Activated T-cell treated with anti-CD3 and anti-CD28 coated beads, Interleukin-2, amount 50 U/mL, for 48 hours (primary cell): ENCODE data around the gene UBE2V1.
A peak's percentile ranks its signal among the peaks of the same experiment; 100 is the strongest.
"Not testable (repeated sequence)": the region's sequence is repeated elsewhere in the genome, so short reads cannot be mapped to it uniquely, and the experiment has no call there.

Experiments
- DNase-seq, 2 experiments: peaks; one replicate each; pipeline ENCODE4 v3.0.0-alpha.2; 2020

The UBE2V1 gene

GRCh38 chr20:50113420-50114224 is 672 bp upstream of the UBE2V1 start:
- no peak for DNase-seq

GRCh38 chr20:50111829-50112495 is 988 bp downstream of the UBE2V1 start:
- DNase-seq = peak in 1 of 2 experiments; percentile 37

- DNase-seq = peak; percentile 67 to 72
Measured at GRCh38 chr20:50111120-50111828, 1.7 kb downstream of the UBE2V1 start.

- peak; percentile 60 to 66 for DNase-seq
Measured at GRCh38 chr20:50110141-50111047, 2.6 kb downstream of the UBE2V1 start.

DNA sequence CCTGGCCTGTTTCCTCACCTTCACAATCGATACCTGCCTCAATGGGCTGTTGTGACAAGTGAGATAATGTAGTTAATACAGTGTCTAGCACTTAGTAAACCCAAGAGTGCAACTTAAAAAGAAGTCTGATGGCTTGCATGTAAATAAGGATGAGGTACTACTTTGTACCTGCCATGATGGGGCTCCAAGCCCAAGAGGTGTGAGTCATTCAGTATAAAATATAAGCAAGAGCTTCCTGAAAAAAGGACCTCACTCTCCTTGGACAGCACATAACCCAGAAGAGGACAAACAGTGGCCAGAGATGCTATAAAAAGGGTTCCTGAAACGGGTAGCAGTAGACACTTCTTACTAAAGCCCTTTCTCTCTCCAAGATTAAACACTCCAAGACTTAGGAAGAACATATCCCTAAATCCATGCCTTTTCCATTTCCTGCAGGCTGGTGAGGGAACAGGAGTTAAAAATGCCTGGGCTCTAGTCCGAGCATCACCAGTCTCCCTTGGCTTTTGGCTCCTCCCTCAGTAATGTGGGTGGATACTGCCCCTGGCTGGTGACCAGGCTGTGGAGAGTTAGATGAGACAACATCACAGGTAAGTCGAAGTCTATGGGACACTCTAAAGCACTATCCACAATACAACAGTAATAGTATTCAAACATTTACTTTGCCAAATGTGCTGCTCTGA is 4.3 kb downstream of the UBE2V1 start:
- DNase-seq = no peak

GRCh38 chr20:50107796-50108331 is 5.1 kb downstream of the UBE2V1 start:
- no peak for DNase-seq

DNA sequence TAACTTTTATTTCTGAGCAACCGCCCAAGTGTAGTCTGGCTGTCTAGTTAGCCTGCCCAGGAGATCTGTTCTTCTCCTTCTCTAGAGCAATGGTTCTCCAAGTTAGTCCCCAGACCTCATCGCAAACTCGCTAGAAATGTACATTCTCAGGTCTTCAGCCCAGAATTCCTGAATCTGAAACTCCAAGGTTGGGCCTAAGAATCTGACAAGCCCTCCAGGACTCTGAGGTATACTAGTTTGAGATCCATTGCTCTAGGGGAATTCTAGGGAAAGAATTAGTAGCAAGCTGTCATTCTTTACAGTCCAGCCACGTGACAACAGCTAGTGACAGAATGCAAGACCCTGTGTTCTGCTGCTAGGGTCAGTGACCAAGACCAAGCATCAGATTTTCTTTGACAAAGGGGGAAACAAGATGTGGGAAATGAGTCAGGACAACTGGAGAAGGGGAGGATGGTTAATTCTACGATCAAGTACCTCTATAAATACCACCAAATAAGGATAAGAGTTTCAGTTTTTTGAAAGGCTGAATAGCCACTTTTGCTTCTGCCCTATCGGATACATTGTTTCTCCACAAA is 5.8 kb downstream of the UBE2V1 start:
- DNase-seq = no peak

DNA sequence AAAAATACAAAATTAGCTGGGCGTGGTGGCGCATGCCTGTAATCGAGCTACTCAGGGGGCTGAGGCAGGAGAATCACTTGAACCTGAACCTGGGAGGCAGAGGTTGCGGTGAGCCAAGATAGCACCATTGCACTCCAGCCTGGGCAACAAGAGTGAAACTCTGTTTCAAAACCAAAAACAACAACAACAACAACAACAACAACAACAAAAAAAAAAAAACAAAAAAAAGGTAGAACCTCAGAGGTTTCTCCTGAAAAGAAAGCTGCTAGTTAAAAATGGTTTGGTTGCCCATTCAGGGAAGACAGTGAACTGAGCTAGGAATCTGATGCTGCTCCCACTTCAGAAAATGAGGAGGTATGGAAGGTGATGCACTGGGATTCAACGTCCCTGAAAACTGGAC is 6.3 kb downstream of the UBE2V1 start:
- not testable (repeated sequence) for DNase-seq

DNA sequence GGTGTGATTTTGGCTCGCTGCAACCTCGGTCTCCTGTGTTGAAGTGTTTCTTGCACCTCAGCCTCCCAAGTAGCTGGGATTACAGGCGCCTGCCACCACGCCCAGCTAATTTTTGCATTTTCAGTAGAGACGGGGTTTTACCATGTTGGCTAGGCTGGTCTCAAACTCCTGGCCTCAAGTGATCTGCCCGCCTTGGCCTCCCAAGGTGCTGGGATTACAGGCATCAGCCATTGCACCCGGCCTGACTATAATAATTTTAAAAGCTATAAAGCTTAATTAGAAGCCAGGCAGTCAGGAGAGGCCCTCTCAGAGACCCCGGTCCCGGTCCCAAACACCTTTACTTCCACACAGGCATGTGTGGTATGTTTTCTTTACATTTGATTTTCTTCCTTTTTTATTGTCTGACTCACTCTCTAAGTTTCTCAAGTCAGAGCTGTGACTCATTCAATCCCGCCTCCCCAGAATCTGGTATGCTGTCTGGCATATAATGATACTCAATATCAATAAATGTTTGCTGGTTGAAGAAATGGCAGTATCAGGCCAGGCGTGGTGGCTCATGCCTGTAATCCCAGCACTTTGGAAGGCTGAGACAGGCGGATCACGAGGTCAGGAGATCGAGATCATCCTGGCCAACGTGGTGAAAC is 9.4 kb downstream of the UBE2V1 start:
- DNase-seq = peak; percentile 57 to 58

GRCh38 chr20:50102551-50102950 is 10.4 kb downstream of the UBE2V1 start:
- DNase-seq = not testable (repeated sequence)

- DNase-seq = no peak
Measured at GRCh38 chr20:50101887-50102286, 11.1 kb downstream of the UBE2V1 start.

DNA sequence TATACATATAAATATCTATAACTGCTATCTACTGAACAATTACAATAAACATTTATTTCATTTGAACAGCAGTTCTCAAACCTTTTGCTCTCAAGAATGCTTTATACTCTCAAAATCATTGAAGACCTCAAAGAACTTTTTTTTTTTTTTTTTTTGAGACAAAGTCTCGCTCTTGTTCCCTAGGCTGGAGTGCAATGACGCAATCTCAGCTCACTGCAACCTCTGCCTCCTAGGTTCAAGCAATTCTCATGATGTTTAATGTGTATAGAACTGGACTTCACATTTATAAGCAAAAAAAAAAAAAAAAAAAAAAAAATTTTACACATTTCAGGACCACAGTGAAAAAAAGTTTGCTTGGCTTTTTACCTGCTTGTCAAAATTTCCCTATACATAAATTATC is 11.7 kb downstream of the UBE2V1 start:
- DNase-seq = no peak

DNA sequence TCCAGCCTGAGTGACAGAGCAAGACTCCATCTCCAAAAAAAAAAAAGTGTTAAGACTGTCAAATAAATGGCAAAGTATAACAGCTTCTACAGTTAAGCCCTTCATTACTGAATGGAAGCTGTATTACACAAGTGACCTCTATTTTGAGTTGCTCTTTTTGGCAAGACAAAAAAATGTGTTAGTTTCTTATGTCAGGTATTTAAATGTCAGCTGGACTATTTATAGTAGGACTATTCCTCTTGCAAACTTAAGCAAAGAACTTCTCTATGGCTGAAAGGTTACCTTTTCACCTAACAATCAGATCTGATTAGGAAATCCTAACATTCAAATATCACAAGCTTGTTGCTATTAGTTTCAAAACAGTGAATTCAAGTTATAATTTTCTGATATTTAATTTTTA is 12.4 kb downstream of the UBE2V1 start:
- no peak for DNase-seq

GRCh38 chr20:50099565-50099991 is 13.4 kb downstream of the UBE2V1 start:
- no peak for DNase-seq

DNA sequence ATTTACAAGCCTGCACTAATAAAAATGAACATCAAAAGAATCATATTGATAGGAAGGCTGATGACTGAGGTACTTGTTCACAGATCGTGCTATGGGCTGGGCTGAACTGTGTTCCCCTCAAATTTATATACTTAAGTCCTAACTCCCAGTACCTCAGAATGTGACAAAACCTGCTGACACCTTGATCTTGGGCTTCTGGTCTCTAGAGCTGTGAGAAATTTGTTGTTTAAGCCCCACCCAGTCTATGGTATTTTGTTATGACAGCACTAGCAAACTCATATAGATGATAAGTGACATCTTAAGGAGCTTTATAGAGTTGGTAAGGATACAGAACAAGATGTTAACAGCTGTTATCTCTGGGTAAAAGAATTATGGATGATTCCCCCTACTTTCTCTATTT is 13.8 kb downstream of the UBE2V1 start:
- DNase-seq = no peak

GRCh38 chr20:50098259-50098658 is 14.7 kb downstream of the UBE2V1 start:
- DNase-seq = peak in 1 of 2 experiments; percentile 3

GRCh38 chr20:50097843-50098242 is 15.1 kb downstream of the UBE2V1 start:
- DNase-seq = no peak

GRCh38 chr20:50096237-50096636 is 16.7 kb downstream of the UBE2V1 start:
- no peak for DNase-seq

- peak in 1 of 2 experiments; percentile 12 for DNase-seq
Measured at GRCh38 chr20:50095476-50096078, 17.4 kb downstream of the UBE2V1 start.

GRCh38 chr20:50094522-50094921 is 18.4 kb downstream of the UBE2V1 start:
- DNase-seq = no peak
